Hepatocyte (in vitro differentiated cells): ENCODE measurements around the gene KCNJ4. TPM values are rescaled to one million over a fixed set of nuclear protein-coding genes. Genes with fewer than 3 reads are reported as not detected.
A peak's percentile ranks its signal among the peaks of the same experiment; 100 is the strongest.

Experiments
- DNase-seq: peaks from one replicate; pipeline ENCODE4 v3.0.0-alpha.2; 2016; ENCODE audit warnings: low spot score
- H2AFZ ChIP-seq: fragments of 200-600 bp; sonication (generic); 2 replicates; pipeline ENCODE4 v1.6.0; 2016; ENCODE audit warnings: antibody characterized with exemption, mild to moderate bottlenecking
- H3K27ac ChIP-seq: fragments of 200-600 bp; sonication (generic); 2 replicates; pipeline ENCODE4 v1.5.1; 2016; ENCODE audit warnings: mild to moderate bottlenecking
- H3K27me3 ChIP-seq: fragments of 200-600 bp; sonication (generic); 2 replicates; pipeline ENCODE4 v1.6.1; 2016
- H3K36me3 ChIP-seq: fragments of 200-600 bp; sonication (generic); replicated peaks from 2 replicates; pipeline ENCODE4 v1.5.1; 2016; ENCODE audit warnings: low read depth; ENCODE audit not compliant: insufficient read depth
- H3K4me1 ChIP-seq: fragments of 200-600 bp; sonication (generic); 2 replicates; pipeline ENCODE4 v1.5.1; 2016; ENCODE audit warnings: mild to moderate bottlenecking, moderate library complexity; ENCODE audit not compliant: insufficient read depth
- H3K4me2 ChIP-seq: fragments of 200-600 bp; sonication (generic); 2 replicates; pipeline ENCODE4 v1.6.0; 2016
- H3K4me3 ChIP-seq: fragments of 200-600 bp; sonication (generic); 2 replicates; pipeline ENCODE4 v1.5.1; 2016; ENCODE audit warnings: mild to moderate bottlenecking
- H3K79me2 ChIP-seq: fragments of 200-600 bp; sonication (generic); 2 replicates; pipeline ENCODE4 v1.6.0; 2017; ENCODE audit warnings: mild to moderate bottlenecking
- H3K9me2 ChIP-seq: fragments of 200-600 bp; sonication (generic); replicated peaks from 2 replicates; pipeline ENCODE4 v1.6.0; 2017; ENCODE audit warnings: mild to moderate bottlenecking; ENCODE audit not compliant: insufficient read depth
- H3K9me3 ChIP-seq: fragments of 200-600 bp; sonication (generic); 2 replicates; pipeline ENCODE4 v1.5.1; 2016; ENCODE audit warnings: low read depth, mild to moderate bottlenecking
- H4K20me1 ChIP-seq: fragments of 200-600 bp; sonication (generic); 2 replicates; pipeline ENCODE4 v1.6.0; 2016; ENCODE audit warnings: mild to moderate bottlenecking; ENCODE audit not compliant: insufficient read depth, poor library complexity, severe bottlenecking
- CTCF ChIP-seq: fragments of 200-600 bp; sonication (generic); IDR thresholded peaks from 2 replicates; pipeline ENCODE4 v1.5.1; 2016; ENCODE audit warnings: antibody characterized with exemption, mild to moderate bottlenecking; ENCODE audit not compliant: poor library complexity
- EZH2 ChIP-seq: fragments of 200-600 bp; sonication (generic); IDR thresholded peaks from 2 replicates; pipeline ENCODE4 v1.6.1; 2016; ENCODE audit warnings: antibody characterized with exemption, mild to moderate bottlenecking, borderline replicate concordance
- EZH2phosphoT487 ChIP-seq: fragments of 200-600 bp; sonication (generic); IDR thresholded peaks from one replicate; pipeline ENCODE4 v1.6.1; 2018; ENCODE audit warnings: antibody characterized with exemption, mild to moderate bottlenecking, low read depth, moderate library complexity; ENCODE audit not compliant: unreplicated experiment, severe bottlenecking
- WGBS: methylation state at CpG from one replicate; pipeline ENCODE4 v1.1.6; 2016; ENCODE audit warnings: low lambda C conversion rate; ENCODE audit errors: missing lambda C conversion rate; 5-methylcytosine and 5-hydroxymethylcytosine counted together
- polyA plus RNA-seq: library from polyadenylated mRNA; unstranded; fragments of >200 nt; fragmentation: Nextera tagmentation; extraction: Ambion mirVana; gene quantifications from 2 replicates; pipeline ENCODE4 v1.2.1, GENCODE V29; 2016
- total RNA-seq: library from RNA; depleted of rRNA; stranded (reverse); fragments of >200 nt; gene quantifications from 2 replicates; pipeline ENCODE4 v1.2.3, GENCODE V29; 2014

The KCNJ4 gene
- total and polyA plus RNA-seq, 2 experiments from 2014 or later: 0.08 to 0.50 TPM

GRCh38 chr22:38494939-38495338 is 39.9 kb upstream of the KCNJ4 start:
- no peak for TF ChIP-seq CTCF
- TF ChIP-seq EZH2: no peak
- TF ChIP-seq EZH2phosphoT487: no peak
- Histone ChIP-seq H3K36me3 (peaks cover 16% of the 10 kb centered on the region), H3K4me2 (no peak overlapping the region), H2AFZ (no peak overlapping the region), H3K9me2 (no peaks in the 10 kb centered on the region), H3K79me2 (peaks cover 85% of the 10 kb centered on the region), H3K27ac (no peak overlapping the region), H3K27me3 (no peaks in the 10 kb centered on the region), H3K4me1 (no peaks in the 10 kb centered on the region), H3K4me3 (no peak overlapping the region), H3K9me3 (no peaks in the 10 kb centered on the region), H4K20me1 (peaks cover 88% of the 10 kb centered on the region)
- WGBS: 94% methylated on average over 12 of the region's 12 CpGs
- no peak for DNase-seq

- Histone ChIP-seq H3K79me2 (peaks cover 85% of the 10 kb centered on the region), H3K27me3 (no peaks in the 10 kb centered on the region), H3K4me3 (no peak overlapping the region), H3K36me3 (peaks cover 16% of the 10 kb centered on the region), H3K9me3 (no peaks in the 10 kb centered on the region), H2AFZ (no peak overlapping the region), H4K20me1 (peaks cover 88% of the 10 kb centered on the region), H3K4me1 (no peaks in the 10 kb centered on the region), H3K4me2 (no peak overlapping the region), H3K9me2 (no peaks in the 10 kb centered on the region), H3K27ac (no peak overlapping the region)
- WGBS: 81% methylated on average over 2 of the region's 2 CpGs
- no peak for DNase-seq
- TF ChIP-seq CTCF (no peak), EZH2 (no peak), EZH2phosphoT487 (no peak)
Observed at GRCh38 chr22:38494498-38494897, 39.5 kb upstream of the KCNJ4 start.

- H4K20me1 ChIP-seq: peaks cover 94% of the 10 kb centered on the region
- no peak for TF ChIP-seq CTCF
- TF ChIP-seq EZH2phosphoT487: no peak
- no peak for TF ChIP-seq EZH2
- WGBS: 77% methylated on average over 5 of the region's 5 CpGs
Observed at GRCh38 chr22:38491707-38492348, 36.8 kb upstream of the KCNJ4 start.

More at GRCh38 chr22:38491707-38492348, 36.8 kb upstream of the KCNJ4 start:
- H3K9me2 ChIP-seq: no peaks in the 10 kb centered on the region
- H3K27ac ChIP-seq: peak overlapping the region; percentile 25
- H3K9me3 ChIP-seq: no peaks in the 10 kb centered on the region
- H3K27me3 ChIP-seq: no peaks in the 10 kb centered on the region
- no peaks in the 10 kb centered on the region for H3K4me1 ChIP-seq
- no peak for DNase-seq
- H2AFZ ChIP-seq: no peak overlapping the region
- H3K4me2 ChIP-seq: no peak overlapping the region
- H3K4me3 ChIP-seq: no peak overlapping the region
- peaks cover 79% of the 10 kb centered on the region for H3K79me2 ChIP-seq
- peaks cover 16% of the 10 kb centered on the region for H3K36me3 ChIP-seq
